SKM-1 treated with dmso at 0.1 percent for 144 hours (cell line): ENCODE measurements around the gene ENGASE.
"Not testable (repeated sequence)": the region's sequence is repeated elsewhere in the genome, so short reads cannot be mapped to it uniquely, and the experiment has no call there.

Source experiments
- DNase-seq: peaks from one replicate; lab custom pipeline; 2025; ENCODE audit not compliant: unreplicated experiment; lab: John Stamatoyannopoulos, UW

The ENGASE gene, protein sequence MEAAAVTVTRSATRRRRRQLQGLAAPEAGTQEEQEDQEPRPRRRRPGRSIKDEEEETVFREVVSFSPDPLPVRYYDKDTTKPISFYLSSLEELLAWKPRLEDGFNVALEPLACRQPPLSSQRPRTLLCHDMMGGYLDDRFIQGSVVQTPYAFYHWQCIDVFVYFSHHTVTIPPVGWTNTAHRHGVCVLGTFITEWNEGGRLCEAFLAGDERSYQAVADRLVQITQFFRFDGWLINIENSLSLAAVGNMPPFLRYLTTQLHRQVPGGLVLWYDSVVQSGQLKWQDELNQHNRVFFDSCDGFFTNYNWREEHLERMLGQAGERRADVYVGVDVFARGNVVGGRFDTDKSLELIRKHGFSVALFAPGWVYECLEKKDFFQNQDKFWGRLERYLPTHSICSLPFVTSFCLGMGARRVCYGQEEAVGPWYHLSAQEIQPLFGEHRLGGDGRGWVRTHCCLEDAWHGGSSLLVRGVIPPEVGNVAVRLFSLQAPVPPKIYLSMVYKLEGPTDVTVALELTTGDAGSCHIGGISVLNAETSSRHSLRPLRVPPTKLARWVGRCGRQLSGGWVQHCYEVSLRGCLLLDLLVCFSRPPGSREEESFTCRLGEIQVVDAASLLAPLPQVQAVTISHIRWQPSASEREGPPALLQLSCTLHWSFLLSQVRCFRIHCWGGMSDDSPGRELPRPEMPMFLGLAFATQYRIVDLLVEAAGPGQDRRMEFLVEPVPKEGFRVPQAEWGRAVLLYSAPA

DNA sequence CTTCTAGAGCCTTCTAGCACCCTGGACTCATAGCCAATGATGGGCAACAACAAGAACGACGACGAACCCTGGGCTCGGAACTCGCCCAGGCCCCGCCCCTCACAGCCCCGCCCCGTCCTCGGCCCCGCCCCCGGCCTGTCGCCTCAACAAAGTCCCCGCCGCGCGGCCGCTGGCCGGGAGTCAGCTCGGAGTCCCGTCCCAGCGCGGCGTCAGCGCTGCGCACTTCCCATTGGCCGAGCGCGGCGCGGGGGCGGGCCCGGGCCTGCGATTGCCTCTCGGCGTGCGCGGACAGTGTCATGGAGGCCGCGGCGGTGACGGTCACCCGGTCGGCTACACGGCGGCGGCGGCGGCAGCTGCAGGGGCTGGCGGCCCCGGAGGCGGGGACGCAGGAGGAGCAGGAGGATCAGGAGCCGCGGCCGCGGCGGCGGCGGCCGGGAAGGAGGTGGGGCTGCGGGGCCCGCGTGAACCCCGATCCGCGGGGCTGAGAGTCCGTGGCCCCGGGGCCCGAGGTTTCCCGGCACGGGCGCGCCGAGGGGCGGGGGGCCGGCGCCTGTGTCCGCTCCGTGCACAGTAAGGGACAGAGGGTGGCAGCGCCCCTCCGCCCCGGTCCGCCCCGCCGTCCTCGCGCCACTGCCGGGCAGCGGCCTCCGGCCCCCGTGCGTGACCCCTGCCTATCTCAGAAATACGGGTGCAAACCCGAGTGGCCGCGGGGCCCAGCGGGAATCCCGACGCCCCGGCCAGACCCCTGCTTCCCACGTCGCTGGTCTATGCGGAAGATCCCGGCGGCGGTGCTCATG lies at the start of gene ENGASE:
Gene ENGASE, plus strand, starts transcription at position 176 of the 797 bp plus-strand sequence. Its CDS starts 121 bp downstream, at position 297.
- DNase-seq = peak; percentile 95

DNA sequence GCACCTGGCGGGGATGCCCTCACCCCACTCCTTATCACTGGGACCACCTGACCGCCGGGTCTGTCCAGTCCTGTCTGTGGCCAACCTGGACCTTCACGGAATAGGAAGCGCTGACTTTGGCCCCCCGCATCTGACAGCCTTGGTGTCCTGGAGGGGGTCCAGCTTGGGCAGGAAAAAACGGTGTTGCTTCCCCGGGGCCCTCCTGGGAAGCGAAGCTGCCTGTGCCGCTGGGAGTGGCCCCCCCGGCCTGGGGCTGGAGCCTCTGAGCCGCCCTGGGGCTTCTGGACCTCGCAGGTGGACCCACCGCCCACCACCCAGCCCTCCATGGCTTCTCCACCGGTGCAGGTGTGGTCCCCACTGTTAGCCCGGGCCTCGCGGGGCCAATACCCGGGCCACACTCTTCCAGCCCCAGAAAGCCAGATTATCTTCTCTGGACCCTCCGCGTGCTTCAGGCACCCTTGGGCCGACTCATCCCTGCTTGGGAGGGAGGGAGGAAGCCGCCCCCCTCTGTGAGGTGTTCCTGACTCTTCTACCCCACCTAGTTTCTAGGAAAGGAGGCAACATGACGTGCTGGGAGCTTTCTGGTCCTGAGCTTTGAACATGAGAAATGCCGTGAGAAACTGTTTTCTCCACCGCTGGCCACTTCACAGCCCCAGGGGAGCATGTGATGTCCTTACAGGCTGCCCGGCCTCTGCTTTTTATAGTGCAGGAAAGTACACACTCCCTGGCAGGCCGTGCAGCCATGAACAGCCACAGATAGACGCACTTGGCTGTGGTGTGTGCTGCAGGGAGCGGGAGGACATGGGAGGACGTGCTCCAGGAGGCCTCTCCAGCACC lies 49.5 kb upstream of the ENGASE start:
- DNase-seq = no peak

DNA sequence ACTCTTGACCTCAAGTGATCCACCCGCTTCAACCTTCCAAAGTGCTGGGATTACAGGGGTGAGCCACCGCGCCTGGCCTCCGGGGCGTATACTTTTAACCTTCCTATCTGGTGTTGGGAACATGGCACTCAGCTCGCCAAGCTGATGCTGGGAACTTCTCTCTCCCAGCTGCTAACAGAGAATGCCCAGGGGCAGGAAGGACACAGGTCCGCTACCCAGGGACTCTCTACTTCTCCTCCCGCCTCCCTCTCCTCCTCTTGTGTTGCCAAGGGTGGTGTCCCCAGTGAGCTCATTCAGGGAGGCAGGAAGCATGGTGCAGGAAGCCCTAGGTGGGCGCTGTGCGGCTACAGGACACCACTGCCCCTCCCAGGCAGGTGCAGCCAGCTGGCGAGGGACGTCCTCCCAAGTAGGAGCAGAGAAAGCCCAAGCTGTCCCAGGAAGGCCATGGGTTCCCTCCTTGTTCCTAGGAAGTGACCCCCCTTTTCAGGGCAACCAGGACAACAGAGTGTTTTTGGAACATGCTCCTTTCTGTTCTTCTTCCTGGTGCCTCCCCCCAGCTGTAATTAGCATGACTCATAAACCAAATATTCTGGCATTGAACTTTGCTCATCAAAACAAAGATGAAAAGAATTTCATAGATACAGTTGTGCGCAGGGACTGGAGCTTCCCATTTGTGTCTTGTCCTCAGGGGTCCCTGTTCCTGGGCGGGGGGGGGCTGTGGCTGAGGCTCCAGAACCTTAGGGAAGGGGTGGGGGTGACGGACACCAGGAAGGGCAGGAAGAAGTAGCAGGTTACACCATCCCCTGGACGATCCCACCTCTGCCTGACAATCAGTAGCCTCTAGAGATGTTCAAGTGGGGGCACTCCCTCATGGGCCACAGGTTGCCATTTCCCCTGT lies 48.0 kb upstream of the ENGASE start:
- no peak for DNase-seq

DNA sequence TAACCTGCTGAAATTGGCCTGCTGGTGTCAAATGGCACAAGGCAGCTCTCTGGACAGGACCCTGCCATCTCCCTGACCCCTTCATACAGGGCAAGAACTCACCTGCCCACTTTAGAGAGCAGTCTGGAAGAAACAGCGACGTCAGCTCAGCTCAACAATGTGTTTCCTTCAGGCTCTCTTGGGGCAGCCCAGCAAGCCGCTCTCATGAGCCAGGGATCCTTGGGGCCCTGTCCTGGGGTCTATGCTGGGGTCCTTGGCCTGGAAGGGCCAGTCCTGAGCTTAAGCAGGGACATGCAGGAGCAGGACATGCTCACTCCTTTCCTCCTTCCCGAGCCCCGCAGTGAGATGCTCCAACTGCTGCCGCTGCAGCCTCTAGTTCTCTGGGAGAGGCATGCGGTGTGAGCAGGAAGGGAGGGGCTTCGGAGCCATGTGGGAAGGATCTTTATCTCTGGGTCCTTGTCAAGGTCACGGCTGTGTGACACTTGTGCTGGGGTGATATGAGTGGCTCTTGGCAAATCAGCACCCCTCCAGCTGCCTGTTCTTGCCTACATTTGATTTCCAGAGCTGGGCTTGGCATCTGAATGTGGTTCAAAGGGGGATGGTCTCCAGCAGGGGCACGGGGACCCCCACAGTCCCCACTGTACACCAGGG lies 47.2 kb upstream of the ENGASE start:
- DNase-seq = no peak

DNA sequence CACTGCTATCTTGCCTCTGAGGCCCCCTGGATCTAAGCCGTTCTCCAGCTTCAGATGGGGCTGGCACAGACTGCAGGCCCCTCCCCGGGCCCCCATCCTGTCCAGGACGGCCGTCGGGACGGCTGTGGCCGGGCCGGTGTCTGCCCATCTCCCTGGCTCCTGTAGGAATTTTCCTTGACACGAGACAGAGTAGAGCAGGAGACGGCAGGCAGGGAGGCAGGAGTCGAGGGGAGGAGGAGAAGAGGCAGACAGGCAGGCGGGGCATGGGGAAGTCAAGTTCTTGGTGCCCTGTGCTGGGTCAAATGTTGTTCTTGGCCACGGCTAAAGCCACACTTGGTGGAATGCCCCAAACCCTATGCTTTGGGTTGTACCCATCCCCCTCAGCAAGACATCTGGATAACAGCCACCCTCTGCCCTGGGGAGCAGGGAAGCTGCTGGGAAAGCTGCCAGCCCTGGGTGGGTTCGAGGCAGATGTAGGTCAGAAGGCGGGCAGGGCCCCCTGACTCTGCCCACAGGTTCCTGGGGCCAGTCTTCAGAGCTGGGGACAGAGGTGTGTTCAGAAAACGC lies 46.6 kb upstream of the ENGASE start:
- no peak for DNase-seq

DNA sequence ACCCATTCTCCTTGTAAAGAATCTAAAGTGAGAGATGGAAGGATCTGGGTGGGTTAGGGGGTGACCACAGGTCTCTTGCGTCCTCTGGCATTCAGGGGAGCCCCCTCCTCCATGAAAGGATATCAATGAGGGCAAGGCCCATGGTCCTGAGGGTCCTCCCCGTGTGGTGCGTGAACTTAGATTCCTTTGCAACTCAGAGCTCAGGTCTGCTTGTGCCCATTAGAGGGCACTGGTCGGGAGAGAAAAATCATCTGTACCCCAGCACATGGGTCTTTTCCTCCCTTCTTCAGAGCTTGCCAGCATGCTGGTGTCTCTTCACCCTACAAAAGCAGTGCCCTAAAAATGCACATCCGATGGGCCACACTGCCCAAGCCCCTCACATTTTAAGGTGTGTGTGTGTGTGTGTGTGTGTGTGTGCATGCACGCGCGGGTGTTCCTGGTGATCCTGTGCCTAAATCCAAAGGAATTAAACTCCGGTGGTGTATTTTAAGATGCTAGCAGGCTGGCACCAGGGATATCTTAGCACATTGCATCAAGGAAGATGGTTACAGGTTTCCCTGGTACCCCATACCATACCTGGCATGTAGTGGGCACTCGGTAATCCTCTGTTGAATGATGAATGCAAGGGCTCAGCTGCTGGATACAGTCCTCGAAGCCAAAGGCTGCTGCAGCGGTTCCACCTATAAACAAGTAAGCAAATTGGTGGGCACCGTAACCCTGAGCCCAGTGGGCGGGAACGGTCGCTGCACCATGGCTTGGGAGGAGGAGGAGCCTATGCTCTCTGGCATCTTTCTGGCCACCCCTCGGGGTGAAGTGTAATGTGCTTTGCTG lies 45.9 kb upstream of the ENGASE start:
- DNase-seq = no peak

DNA sequence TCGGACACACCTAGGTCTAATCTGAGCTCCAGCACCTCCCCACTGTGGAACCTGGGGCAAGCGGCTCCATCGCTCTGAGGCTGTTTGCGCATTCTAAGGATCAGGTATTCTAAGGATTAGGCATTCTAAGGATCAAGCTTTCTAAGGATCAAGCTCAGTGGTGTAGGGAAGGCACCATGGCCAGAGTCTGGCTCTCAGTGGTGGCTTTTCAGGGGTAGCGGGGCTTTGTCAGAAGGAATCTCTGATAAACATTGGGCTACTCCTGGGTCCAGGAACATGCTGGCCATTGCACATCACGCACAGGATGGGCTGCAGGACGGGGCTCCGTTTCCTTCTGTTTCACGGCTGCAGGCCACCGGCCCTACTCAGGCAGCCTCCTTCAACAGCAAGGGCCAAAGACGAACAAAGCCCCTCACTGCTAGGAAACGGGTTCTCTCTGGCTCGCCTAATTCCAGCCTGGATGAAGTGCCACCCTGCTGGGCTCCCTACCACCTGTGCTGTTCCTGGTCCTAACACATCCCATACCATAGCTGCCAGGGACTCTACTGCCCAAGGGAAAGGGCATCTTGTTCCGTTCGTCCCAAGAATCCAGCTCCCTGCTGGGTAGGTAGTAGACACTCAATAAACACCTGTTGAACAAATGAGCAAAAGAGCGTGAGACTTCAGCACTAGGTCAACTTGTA lies 45.2 kb upstream of the ENGASE start:
- DNase-seq = no peak

DNA sequence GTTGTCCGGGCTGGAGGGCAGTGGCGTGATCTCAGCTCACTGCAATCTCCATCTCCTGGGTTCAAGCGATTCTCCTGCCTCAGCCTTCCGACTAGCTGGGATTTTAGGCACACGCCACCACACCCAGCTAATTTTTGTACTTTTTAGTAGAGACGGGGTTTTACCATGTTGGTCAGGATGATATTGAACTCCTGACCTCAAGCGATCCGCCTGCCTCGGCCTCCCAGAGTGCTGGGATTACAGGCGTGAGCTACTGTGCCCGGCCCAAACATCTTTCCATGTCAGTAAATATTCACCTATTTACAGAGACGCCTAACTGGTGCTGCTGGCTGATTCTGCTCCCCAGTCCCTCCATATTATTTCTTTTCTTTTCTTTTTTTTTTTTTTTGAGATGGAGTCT lies 44.0 kb upstream of the ENGASE start:
- DNase-seq = not testable (repeated sequence)

DNA sequence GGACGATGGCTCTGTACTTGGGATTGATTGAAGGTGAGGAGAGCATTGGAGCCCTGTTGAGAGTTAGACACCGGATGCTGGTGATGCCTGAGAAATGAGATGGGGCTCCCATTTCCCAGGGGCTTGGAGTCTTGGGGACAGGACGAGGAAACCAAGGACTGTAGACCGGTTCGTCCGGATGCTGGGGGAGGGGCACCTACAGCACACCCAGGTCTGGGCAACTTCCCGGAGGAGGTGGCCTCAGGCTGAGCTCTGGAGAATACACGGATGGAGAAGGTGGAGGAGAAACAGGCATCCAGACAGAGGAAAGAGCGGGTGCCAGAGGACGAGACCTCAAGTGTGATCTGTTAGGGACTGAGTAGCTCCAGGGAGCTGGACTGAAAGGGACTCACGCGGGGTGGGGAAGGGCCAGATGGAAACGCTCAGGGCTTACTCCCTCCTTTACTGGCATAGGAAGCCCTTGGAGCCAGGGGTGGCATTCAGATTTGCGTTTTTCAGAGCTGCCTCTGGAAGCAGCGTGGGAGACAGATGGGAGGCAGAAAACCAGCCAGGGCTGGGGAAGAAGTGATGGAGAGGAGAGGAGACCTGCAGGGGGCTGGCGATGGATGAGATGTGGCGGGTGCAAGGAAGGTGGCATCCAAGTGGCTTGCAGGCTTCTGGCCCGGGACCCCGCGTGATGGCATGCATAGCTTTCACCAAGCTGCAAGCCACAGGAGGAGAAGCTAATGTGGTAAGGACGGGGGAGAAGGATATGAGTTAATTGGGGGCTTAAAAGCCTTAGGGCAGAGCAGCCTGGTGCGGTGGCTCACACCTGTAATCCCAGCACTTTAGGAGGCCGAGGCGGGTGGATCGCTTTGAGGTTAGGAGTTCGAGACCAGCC lies 42.4 kb upstream of the ENGASE start:
- no peak for DNase-seq

DNA sequence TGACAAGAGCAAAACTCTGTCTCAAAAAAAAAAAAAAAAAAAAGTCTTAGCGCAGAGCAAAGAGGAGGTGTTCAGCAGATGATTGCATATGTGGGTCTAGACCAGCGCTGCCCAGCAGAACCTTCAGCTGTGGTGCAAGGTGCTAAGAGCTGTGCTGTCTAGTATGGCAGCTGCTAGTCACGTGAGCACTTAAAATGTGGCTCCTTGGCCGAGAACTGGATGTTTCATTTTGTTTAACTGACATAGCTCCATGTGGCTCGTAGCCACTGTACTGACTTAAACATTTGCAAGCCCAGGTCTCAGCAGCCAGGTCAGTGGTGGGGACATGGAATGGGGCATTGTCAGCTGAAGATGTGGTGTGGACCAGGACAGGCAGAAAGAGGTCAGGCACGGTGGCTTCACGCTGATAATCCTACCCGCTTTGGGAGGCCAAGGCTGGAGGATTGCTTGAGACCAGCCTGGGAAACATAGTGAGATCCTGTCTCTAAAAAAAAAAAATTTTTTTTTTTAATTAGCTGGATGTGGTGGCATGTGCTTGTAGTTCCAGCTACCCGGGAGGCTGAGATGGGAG lies 41.5 kb upstream of the ENGASE start:
- DNase-seq = no peak

DNA sequence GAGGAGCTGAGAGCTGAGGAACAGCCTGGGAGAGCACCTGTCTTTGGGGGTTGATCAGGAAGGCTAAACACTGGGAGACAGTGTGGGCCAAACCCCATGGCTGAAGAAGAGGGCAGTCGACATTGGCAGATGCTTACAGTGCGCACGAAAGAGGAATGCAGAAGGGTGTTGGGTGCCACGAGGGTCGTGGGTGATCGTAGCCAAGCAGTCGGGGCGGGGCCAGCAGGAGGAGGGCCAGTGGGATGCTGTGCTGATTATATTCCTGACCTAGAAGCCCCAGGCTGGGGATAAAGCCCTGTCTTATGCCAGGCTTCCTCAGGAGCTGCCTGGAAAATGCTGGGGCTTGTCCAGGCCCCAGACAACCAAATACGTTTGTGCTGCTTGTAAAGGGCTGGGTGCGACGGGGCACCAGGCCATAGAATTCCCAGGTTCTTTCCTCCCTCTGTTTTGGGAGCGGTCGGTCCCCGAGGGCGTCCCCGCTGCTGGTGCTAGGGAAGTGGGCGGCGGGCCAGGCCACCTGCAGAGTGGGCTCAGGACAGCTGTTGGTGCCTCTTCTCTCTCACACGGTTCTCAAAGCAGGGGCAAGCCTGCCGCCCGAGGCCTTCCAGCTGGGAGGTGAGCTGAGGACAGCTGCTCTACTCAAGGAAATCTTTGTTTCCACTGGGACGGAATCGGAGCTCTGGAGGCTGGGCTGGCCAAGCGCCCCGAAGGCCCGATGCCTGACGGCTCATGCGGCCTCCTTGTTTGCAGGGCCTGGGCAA lies 40.7 kb upstream of the ENGASE start:
- DNase-seq = no peak

DNA sequence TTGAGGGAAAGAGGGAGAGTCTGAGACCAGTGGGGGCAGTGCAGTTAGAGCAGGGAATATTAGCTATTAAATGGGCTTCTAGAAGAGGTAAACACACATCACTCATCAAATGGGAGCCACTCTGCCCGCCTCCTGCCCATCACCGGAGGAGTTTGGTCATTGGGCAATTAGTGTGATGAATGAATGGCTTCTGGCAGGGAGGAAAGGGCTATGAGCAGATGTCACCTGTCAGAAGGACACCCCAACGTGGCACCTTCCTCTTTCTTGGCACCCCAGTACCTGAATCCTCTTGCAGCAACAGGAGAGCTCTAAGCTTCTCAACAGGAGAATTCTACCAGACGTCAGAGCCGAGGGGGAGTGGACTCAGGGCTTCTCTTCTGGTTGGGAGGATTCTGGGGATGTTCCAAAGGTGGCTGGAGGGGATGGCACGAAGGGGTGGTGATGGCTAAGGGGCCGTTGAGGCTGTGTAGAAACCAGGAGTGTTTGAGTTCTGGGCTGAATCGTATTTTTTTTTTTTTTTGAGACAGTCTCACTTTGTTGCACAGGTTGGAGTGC lies 39.6 kb upstream of the ENGASE start:
- no peak for DNase-seq

DNA sequence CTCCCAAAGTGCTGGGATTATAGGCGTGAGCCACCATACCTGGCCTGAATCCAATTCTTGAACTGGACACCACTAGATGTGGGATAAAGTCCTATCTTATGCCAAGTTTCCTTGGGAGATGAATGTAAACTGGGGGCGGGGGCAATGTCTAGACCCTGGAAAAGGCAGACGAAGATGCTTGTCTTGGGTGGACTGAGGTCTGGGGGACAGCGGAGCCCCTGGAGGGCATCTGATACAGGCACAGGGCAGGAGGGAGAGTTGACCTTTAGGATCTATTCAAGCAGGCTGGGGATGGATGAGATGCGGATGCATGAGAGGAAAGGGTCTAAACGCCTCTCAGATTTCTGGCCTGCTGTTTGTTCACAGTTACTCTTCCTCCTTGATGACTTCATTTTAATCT lies 38.9 kb upstream of the ENGASE start:
- no peak for DNase-seq

DNA sequence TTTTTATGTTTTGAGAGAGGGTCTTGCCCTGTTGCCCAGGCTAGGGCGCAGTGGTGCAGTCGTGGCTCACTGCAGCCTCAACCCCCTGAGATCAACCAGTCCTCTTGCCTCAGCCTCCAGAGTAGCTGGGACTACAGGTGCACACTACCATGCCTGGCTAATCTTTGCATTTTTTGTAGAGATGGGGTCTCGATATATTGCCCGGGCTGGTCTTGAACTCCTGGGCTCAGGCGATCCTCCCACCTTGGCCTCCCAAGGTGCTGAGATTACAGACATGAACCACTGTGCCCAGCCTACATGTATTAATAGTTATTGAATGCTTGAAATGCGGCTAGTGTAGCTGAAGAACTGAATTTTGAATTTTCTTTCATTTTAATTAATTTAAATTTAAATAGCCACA lies 38.4 kb upstream of the ENGASE start:
- no peak for DNase-seq

DNA sequence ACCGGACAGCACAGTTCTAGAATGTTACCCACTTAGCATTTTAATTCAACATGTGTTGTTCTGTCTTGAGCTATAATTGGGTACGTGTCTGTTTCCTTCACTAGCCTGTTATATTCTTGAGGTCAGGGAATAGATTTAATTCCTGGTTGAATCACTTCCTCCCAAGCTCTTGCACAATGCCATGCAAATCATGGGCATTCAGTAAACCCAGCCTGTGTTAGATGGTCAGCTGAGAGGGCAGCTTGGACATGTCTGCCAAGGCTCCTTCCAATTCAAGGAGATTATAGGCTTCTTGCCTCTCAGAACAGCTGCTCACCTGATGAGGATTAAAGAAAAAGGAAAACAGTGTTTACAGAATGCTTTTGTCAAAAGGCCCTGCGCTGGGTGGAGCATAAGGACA lies 38.0 kb upstream of the ENGASE start:
- DNase-seq = no peak
